Measurements from ENCODE around the gene STPG1.

The STPG1 gene

GRCh38 chr1:24380508-24380907, 33.1 kb downstream of the STPG1 start:
- no peak for DNase-seq (ENCODE audit: low read depth)
- TF ChIP-seq CTCF (IDR thresholded peaks at IDR 0.05; ENCODE audit: low read depth, low read length, missing control alignments): no peak
- in situ Hi-C loops (cut with HindIII; ENCODE audit: low sequenced_read_pairs): no loop called here
- H3K4me3 ChIP-seq (ENCODE audit: low read depth, low read length): no peak overlapping the region

GRCh38 chr1:24379733-24380315, 33.8 kb downstream of the STPG1 start:
- TF ChIP-seq CTCF (IDR thresholded peaks at IDR 0.05; ENCODE audit: low read depth, low read length, missing control alignments): no peak
- no peak overlapping the region for H3K4me3 ChIP-seq (ENCODE audit: low read depth, low read length)
- no peak for DNase-seq (ENCODE audit: low read depth)

GRCh38 chr1:24374891-24375786, 38.4 kb downstream of the STPG1 start:
- DNase-seq (ENCODE audit: low read depth): no peak
- in situ Hi-C loops (cut with HindIII; ENCODE audit: low sequenced_read_pairs): no loop called here
- TF ChIP-seq CTCF (IDR thresholded peaks at IDR 0.05; ENCODE audit: low read depth, low read length, missing control alignments): no peak
- H3K4me3 ChIP-seq (ENCODE audit: low read depth, low read length): no peak overlapping the region

More at GRCh38 chr1:24379733-24380315, 33.8 kb downstream of the STPG1 start:
- in situ Hi-C loops (cut with HindIII; ENCODE audit: low sequenced_read_pairs): no loop called here

- TF ChIP-seq CTCF (IDR thresholded peaks at IDR 0.05; ENCODE audit: low read depth, low read length, missing control alignments): no peak
- DNase-seq (ENCODE audit: low read depth): no peak
- no peak overlapping the region for H3K4me3 ChIP-seq (ENCODE audit: low read depth, low read length)
- in situ Hi-C loops (cut with HindIII; ENCODE audit: low sequenced_read_pairs): no loop called here
Observed at GRCh38 chr1:24373710-24374109, 39.9 kb downstream of the STPG1 start.

GRCh38 chr1:24373044-24373443, 40.5 kb downstream of the STPG1 start:
- DNase-seq (ENCODE audit: low read depth): no peak
- H3K4me3 ChIP-seq (ENCODE audit: low read depth, low read length): no peak overlapping the region
- TF ChIP-seq CTCF (IDR thresholded peaks at IDR 0.05; ENCODE audit: low read depth, low read length, missing control alignments): no peak
- in situ Hi-C loops (cut with HindIII; ENCODE audit: low sequenced_read_pairs): no loop called here

GRCh38 chr1:24369801-24370200, 43.8 kb downstream of the STPG1 start:
- in situ Hi-C loops (cut with HindIII; ENCODE audit: low sequenced_read_pairs): no loop called here

More at GRCh38 chr1:24369801-24370200, 43.8 kb downstream of the STPG1 start:
- no peak for DNase-seq (ENCODE audit: low read depth)
- no peak overlapping the region for H3K4me3 ChIP-seq (ENCODE audit: low read depth, low read length)
- TF ChIP-seq CTCF (IDR thresholded peaks at IDR 0.05; ENCODE audit: low read depth, low read length, missing control alignments): no peak
